ENCODE measurements around the gene IL10.

Gene IL10

GRCh38 chr1:206792939-206793607, 20.8 kb upstream of the IL10 start:
- TF ChIP-seq CTCF (IDR thresholded peaks at IDR 0.05; ENCODE audit: low read depth, low read length, missing control alignments): no peak
- no peak overlapping the region for H3K4me3 ChIP-seq (ENCODE audit: low read depth, low read length)
- H3K27ac ChIP-seq: no peak overlapping the region
- no peaks in the 10 kb centered on the region for H3K36me3 ChIP-seq (replicated peaks)
- in situ Hi-C loops (cut with HindIII; ENCODE audit: low pct_ligation_motif_present, low sequenced_read_pairs): no loop called here
- H3K27me3 ChIP-seq (replicated peaks): no peaks in the 10 kb centered on the region
- no peak for DNase-seq

- TF ChIP-seq CTCF (IDR thresholded peaks at IDR 0.05; ENCODE audit: low read depth, low read length, missing control alignments): no peak
- DNase-seq: no peak
- no peak overlapping the region for H3K4me3 ChIP-seq (ENCODE audit: low read depth, low read length)
- H3K36me3 ChIP-seq (replicated peaks): no peaks in the 10 kb centered on the region
- peaks cover 6% of the 10 kb centered on the region for H3K27me3 ChIP-seq (replicated peaks)
- in situ Hi-C loops (cut with HindIII; ENCODE audit: low pct_ligation_motif_present, low sequenced_read_pairs): no loop called here
- H3K27ac ChIP-seq: no peak overlapping the region
Measured at GRCh38 chr1:206790502-206791250, 18.4 kb upstream of the IL10 start.

- no peak for DNase-seq
- Histone ChIP-seq H3K27ac (no peak overlapping the region), H3K27me3 (replicated peaks) (peaks cover 6% of the 10 kb centered on the region), H3K36me3 (replicated peaks) (no peaks in the 10 kb centered on the region), H3K4me3 (ENCODE audit: low read depth, low read length) (no peak overlapping the region)
- no peak for TF ChIP-seq CTCF (IDR thresholded peaks at IDR 0.05; ENCODE audit: low read depth, low read length, missing control alignments)
- in situ Hi-C loops (cut with HindIII; ENCODE audit: low pct_ligation_motif_present, low sequenced_read_pairs): no loop called here
Measured at GRCh38 chr1:206788487-206789050, 16.3 kb upstream of the IL10 start.

- Histone ChIP-seq H3K27me3 (replicated peaks) (peaks cover 6% of the 10 kb centered on the region), H3K4me3 (ENCODE audit: low read depth, low read length) (no peak overlapping the region), H3K27ac (no peak overlapping the region), H3K36me3 (replicated peaks) (no peaks in the 10 kb centered on the region)
- TF ChIP-seq CTCF (IDR thresholded peaks at IDR 0.05; ENCODE audit: low read depth, low read length, missing control alignments): no peak
- no peak for DNase-seq
- in situ Hi-C loops (cut with HindIII; ENCODE audit: low pct_ligation_motif_present, low sequenced_read_pairs): no loop called here
Measured at GRCh38 chr1:206787891-206788290, 15.6 kb upstream of the IL10 start.

GRCh38 chr1:206786212-206786886, 14.1 kb upstream of the IL10 start:
- Histone ChIP-seq H3K4me3 (ENCODE audit: low read depth, low read length) (no peak overlapping the region), H3K27ac (no peak overlapping the region), H3K36me3 (replicated peaks) (no peaks in the 10 kb centered on the region), H3K27me3 (replicated peaks) (peaks cover 6% of the 10 kb centered on the region)
- no peak for DNase-seq
- in situ Hi-C loops (cut with HindIII; ENCODE audit: low pct_ligation_motif_present, low sequenced_read_pairs): no loop called here
- no peak for TF ChIP-seq CTCF (IDR thresholded peaks at IDR 0.05; ENCODE audit: low read depth, low read length, missing control alignments)
